HUES48 (cell line): ENCODE measurements around the gene TRPM5.

Experiments used
- H3K27ac ChIP-seq: one replicate; pipeline ENCODE4 v1.7.0; 2013; ENCODE audit warnings: low read depth, low read length, inconsistent platforms
- H3K27me3 ChIP-seq: 2 replicates; pipeline ENCODE4 v1.6.1; 2013; ENCODE audit warnings: mild to moderate bottlenecking, low read length; ENCODE audit not compliant: control insufficient read depth, insufficient read depth
- H3K36me3 ChIP-seq: 2 replicates; pipeline ENCODE4 v1.6.1; 2013; ENCODE audit warnings: low read length; ENCODE audit not compliant: control insufficient read depth, insufficient read depth
- H3K4me1 ChIP-seq: 2 replicates; pipeline ENCODE4 v1.6.1; 2013; ENCODE audit warnings: mild to moderate bottlenecking, low read length; ENCODE audit not compliant: control insufficient read depth, insufficient read depth
- H3K4me3 ChIP-seq: 2 replicates; pipeline ENCODE4 v1.5.1; 2013; ENCODE audit warnings: mild to moderate bottlenecking, low read depth, low read length
- H3K9ac ChIP-seq: 2 replicates; pipeline ENCODE4 v1.6.1; 2013; ENCODE audit warnings: mild to moderate bottlenecking, low read depth, low read length, moderate library complexity
- H3K9me3 ChIP-seq: 2 replicates; pipeline ENCODE4 v1.6.1; 2013; ENCODE audit warnings: low read length; ENCODE audit not compliant: control insufficient read depth, insufficient read depth

The TRPM5 gene

DNA sequence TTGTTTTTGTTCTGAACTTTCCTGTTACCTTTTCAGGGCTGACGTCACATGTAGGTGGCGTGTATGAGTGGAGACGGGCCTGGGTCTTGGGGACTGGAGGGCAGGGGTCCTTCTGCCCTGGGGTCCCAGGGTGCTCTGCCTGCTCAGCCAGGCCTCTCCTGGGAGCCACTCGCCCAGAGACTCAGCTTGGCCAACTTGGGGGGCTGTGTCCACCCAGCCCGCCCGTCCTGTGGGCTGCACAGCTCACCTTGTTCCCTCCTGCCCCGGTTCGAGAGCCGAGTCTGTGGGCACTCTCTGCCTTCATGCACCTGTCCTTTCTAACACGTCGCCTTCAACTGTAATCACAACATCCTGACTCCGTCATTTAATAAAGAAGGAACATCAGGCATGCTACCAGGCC is 47.3 kb downstream of the TRPM5 start:
- Histone ChIP-seq H3K4me1 (peaks cover 5% of the 10 kb centered on the region; the same call in 1 of the 2 replicates), H3K36me3 (peaks cover 32% of the 10 kb centered on the region), H3K27ac (no peak overlapping the region), H3K4me3 (no peak overlapping the region), H3K9me3 (no peaks in the 10 kb centered on the region), H3K9ac (no peak overlapping the region), H3K27me3 (no peaks in the 10 kb centered on the region)

DNA sequence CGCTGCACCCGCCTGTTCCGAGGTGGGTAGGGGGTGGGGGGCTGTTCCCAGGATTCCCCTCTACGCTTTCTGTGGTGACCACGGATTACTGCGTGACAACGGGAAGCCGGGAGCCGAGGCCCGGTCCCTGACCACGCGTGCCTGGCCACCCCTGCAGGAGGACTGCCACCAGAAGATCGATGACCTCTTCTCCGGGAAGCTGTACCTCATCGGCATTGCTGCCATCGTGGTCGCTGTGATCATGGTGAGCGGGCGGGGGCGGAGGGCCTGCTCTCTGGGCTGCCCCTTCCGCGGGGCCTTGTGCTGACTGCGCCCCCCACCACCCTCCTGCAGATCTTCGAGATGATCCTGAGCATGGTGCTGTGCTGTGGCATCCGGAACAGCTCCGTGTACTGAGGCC is 47.8 kb downstream of the TRPM5 start:
- Histone ChIP-seq H3K9me3 (no peaks in the 10 kb centered on the region), H3K27ac (no peak overlapping the region), H3K4me3 (no peak overlapping the region), H3K36me3 (peaks cover 35% of the 10 kb centered on the region), H3K9ac (no peak overlapping the region), H3K4me1 (peaks cover 5% of the 10 kb centered on the region; the same call in 1 of the 2 replicates), H3K27me3 (no peaks in the 10 kb centered on the region)

DNA sequence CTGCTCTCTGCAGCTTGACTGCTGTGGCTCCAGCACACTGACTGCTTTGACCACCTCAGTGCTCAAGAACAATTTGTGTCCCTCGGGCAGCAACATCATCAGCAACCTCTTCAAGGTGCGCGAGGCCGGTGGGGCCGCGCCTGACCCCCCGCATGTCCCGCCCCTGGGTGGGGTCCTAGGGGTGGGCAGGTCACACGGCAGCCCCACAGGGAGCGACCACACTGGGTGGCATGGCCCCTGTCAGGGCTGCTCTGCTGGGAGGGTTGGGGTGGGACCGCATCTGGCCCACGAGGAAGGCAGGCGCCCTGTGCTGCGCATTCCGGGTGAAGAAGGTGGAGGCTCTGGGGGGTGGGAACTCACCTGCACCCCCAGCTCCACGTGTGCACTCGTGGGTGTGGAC is 48.5 kb downstream of the TRPM5 start:
- H3K36me3 ChIP-seq, result peaks cover 35% of the 10 kb centered on the region
- H3K9me3 ChIP-seq, result no peaks in the 10 kb centered on the region
- no peaks in the 10 kb centered on the region for H3K27me3 ChIP-seq
- H3K4me1 ChIP-seq, result peaks cover 5% of the 10 kb centered on the region; the same call in 1 of the 2 replicates
- H3K27ac ChIP-seq, result no peak overlapping the region
- H3K9ac ChIP-seq, result no peak overlapping the region
- H3K4me3 ChIP-seq, result no peak overlapping the region

DNA sequence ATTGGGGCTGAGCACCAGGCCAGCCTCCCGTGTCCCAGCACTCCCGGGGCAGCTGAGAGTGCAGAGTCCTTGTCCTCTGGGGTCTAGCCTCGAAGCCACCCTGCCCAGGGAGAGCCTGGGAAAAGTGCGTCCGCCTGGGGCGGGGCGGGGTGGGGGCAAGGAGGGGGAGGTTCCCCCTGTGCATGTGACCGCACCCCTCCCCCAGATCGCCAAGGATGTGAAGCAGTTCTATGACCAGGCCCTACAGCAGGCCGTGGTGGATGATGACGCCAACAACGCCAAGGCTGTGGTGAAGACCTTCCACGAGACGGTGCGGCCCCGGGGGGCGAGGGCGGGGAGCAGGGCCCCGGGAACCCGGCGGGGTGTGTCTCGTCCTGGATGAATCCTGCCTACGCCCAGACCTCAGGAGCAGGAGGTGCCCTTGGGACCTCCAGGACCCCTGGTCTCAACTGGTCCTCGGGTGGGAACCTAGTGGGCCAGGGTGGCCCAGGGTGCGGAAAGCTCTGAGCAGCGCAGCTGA is 49.0 kb downstream of the TRPM5 start:
- no peak overlapping the region for H3K27ac ChIP-seq
- no peak overlapping the region for H3K9ac ChIP-seq
- no peaks in the 10 kb centered on the region for H3K27me3 ChIP-seq
- peaks cover 38% of the 10 kb centered on the region for H3K36me3 ChIP-seq
- H3K4me1 ChIP-seq, result peaks cover 8% of the 10 kb centered on the region; the same call in 1 of the 2 replicates
- H3K4me3 ChIP-seq, result no peak overlapping the region
- no peaks in the 10 kb centered on the region for H3K9me3 ChIP-seq

DNA sequence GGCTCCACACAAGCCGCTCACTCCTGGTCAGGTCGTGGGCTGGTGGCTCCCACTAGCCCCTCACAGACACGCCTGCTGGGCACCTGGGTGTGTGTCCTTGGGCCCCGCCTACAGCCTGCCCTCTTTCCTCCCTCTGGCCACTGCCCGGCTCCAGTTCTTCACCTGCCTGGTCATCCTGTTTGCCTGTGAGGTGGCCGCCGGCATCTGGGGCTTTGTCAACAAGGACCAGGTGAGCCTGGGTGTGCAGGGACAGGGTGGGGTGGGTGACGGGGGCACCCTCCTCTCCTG is 49.6 kb downstream of the TRPM5 start:
- no peak overlapping the region for H3K27ac ChIP-seq
- peaks cover 8% of the 10 kb centered on the region; the same call in 1 of the 2 replicates for H3K4me1 ChIP-seq
- H3K9ac ChIP-seq, result no peak overlapping the region
- peaks cover 40% of the 10 kb centered on the region for H3K36me3 ChIP-seq
- H3K27me3 ChIP-seq, result no peaks in the 10 kb centered on the region
- H3K9me3 ChIP-seq, result no peaks in the 10 kb centered on the region
- H3K4me3 ChIP-seq, result no peak overlapping the region
